HCT116 (cell line): ENCODE data around the gene TMEM198. TPM values are rescaled to one million over a fixed set of nuclear protein-coding genes. Genes with fewer than 3 reads are reported as not detected.

ENCODE experiments used
- ATAC-seq: fragments of 200-7000 bp; cut with Tn5 transposase; 2 replicates; pipeline ENCODE4 v1.9.1; 2020; ENCODE audit warnings: mild to moderate bottlenecking, moderate library complexity
- BruUV-seq: library from RNA; stranded (reverse); fragments of 400-500 nt; replicated peaks from 2 replicates; lab custom pipeline; 2021; lab: Mats Ljungman, UMichigan
- CTCF ChIA-PET: fragments of 300-600 bp; sonication (Branson Sonifier 250); formaldehyde crosslinking; loops from one replicate; lab custom pipeline; 2021; ENCODE audit warnings: antibody characterized with exemption; lab: Charles Lee
- POLR2A ChIA-PET: fragments of 300-600, 350-600 bp; sonication (Branson Sonifier 250); formaldehyde crosslinking; loops from one replicate; lab custom pipeline; 2021; ENCODE audit warnings: antibody characterized with exemption; lab: Charles Lee
- RAD21 ChIA-PET, 2 experiments: fragments of 300-600 bp; sonication (Branson Sonifier 250); formaldehyde crosslinking; loops; one replicate each; lab custom pipeline; 2023; ENCODE audit warnings: low total read pairs in 2 of 2; ENCODE audit not compliant: uncharacterized antibody in 2 of 2, unreplicated experiment in 2 of 2, low non-redundant PET in 1 of 2; lab: Charles Lee
- DNase-seq: peaks from one replicate; pipeline ENCODE4 v3.0.0-alpha.2; 2010; ENCODE audit warnings: low read depth, low spot score
- H2AFZ ChIP-seq: fragments of 200-600 bp; shearing (Covaris generic), sonication (generic); 2 replicates; pipeline ENCODE4 v1.6.1; 2017; ENCODE audit warnings: low read depth, mixed run types, mixed read lengths, antibody characterized with exemption, low read length; ENCODE audit not compliant: poor library complexity, severe bottlenecking
- H3K27ac ChIP-seq: 2 replicates; pipeline ENCODE4 v1.5.1; 2012; ENCODE audit warnings: low read depth, low read length
- H3K27me3 ChIP-seq: fragments of 200-600 bp; sonication (generic); 2 replicates; pipeline ENCODE4 v1.6.1; 2016; ENCODE audit warnings: mixed run types, low read length, mixed read lengths; ENCODE audit not compliant: insufficient read depth
- H3K36me3 ChIP-seq, 2 experiments: fragments of 200-500 bp in 1 of 2; fragments of 200-600 bp in 1 of 2; sonication (Bioruptor generic) in 1 of 2; sonication (generic) in 1 of 2; 2 replicates each; pipeline versions ENCODE4 v1.5.1 to v1.6.1; 2014 to 2016; ENCODE audit warnings: low read length in 2 of 2, inconsistent platforms in 1 of 2, mixed read lengths in 1 of 2, mixed run types in 1 of 2; ENCODE audit not compliant: insufficient read depth in 2 of 2, control insufficient read depth in 1 of 2
- H3K4me1 ChIP-seq, 2 experiments: fragments of 200-600 bp in 1 of 2; sonication (generic) in 1 of 2; 2 replicates each; pipeline versions ENCODE4 v1.5.1 to v1.6.1; 2012 to 2017; ENCODE audit warnings: low read length in 2 of 2, inconsistent platforms in 1 of 2, mild to moderate bottlenecking in 1 of 2, mixed read lengths in 1 of 2, mixed run types in 1 of 2, moderate library complexity in 1 of 2; ENCODE audit not compliant: insufficient read depth in 2 of 2, control insufficient read depth in 1 of 2
- H3K4me2 ChIP-seq: fragments of 200-600 bp; sonication (generic); 2 replicates; pipeline ENCODE4 v1.6.1; 2017; ENCODE audit warnings: mixed run types, low read length, mixed read lengths
- H3K4me3 ChIP-seq, 2 experiments: fragments of 200-600 bp in 1 of 2; sonication (generic) in 1 of 2; replicated peaks in 1 of 2; 2 replicates each; pipeline ENCODE4 v1.5.1; 2011 to 2016; ENCODE audit warnings: low read length in 2 of 2, control low read depth in 1 of 2, low read depth in 1 of 2, mild to moderate bottlenecking in 1 of 2, mixed read lengths in 1 of 2, mixed run types in 1 of 2
- H3K79me2 ChIP-seq: fragments of 200-600 bp; sonication (generic); 2 replicates; pipeline ENCODE4 v1.6.1; 2017; ENCODE audit warnings: mild to moderate bottlenecking, mixed run types, low read length, moderate library complexity, mixed read lengths; ENCODE audit not compliant: insufficient read depth
- H3K9ac ChIP-seq: fragments of 200-600 bp; sonication (generic); 2 replicates; pipeline ENCODE4 v1.6.1; 2016; ENCODE audit warnings: low read length, mixed read lengths
- H3K9me2 ChIP-seq: fragments of 200-600 bp; sonication (generic), shearing (Covaris generic); 2 replicates; pipeline ENCODE4 v1.6.1; 2017; ENCODE audit warnings: mixed run types, mild to moderate bottlenecking, moderate library complexity; ENCODE audit not compliant: insufficient read depth
- H3K9me3 ChIP-seq, 2 experiments: fragments of 200-500 bp in 1 of 2; fragments of 200-600 bp in 1 of 2; sonication (Bioruptor generic) in 1 of 2; sonication (generic) in 1 of 2; 2 replicates each; pipeline ENCODE4 v1.6.1; 2014 to 2017; ENCODE audit warnings: low read length in 2 of 2, mixed read lengths in 2 of 2, inconsistent platforms in 1 of 2, low read depth in 1 of 2, mild to moderate bottlenecking in 1 of 2, mixed run types in 1 of 2, moderate library complexity in 1 of 2; ENCODE audit not compliant: control insufficient read depth in 1 of 2, insufficient read depth in 1 of 2
- H4K20me1 ChIP-seq: fragments of 200-600 bp; sonication (generic), shearing (Covaris generic); 2 replicates; pipeline ENCODE4 v1.6.1; 2017; ENCODE audit warnings: mixed run types, mild to moderate bottlenecking, moderate library complexity; ENCODE audit not compliant: insufficient read depth
- ATF3 ChIP-seq: IDR thresholded peaks from 2 replicates; pipeline ENCODE4 v1.6.1; 2012
- SP1 ChIP-seq: IDR thresholded peaks from 2 replicates; pipeline ENCODE4 v1.6.1; 2012; ENCODE audit warnings: low read depth
- ZBTB33 ChIP-seq: IDR thresholded peaks from 2 replicates; pipeline ENCODE4 v1.6.1; 2011; ENCODE audit warnings: mild to moderate bottlenecking, low read length, moderate library complexity; ENCODE audit not compliant: insufficient replicate concordance; ENCODE audit errors: extremely low read depth
- intact Hi-C: fragments of 100-400 bp; cut with micrococcal nuclease; formaldehyde crosslinking; loops from 2 replicates; pipeline ENCODE4 v1.10.0; 2022
- total RNA-seq: library from RNA; stranded (reverse); gene quantifications from one replicate; pipeline ENCODE4 v1.2.1, GENCODE V29; 2021; ENCODE audit not compliant: unreplicated experiment

TMEM198 gene
- total RNA-seq, 1 experiment from 2014 or later: 2.1 TPM

- H3K9me2 ChIP-seq: no peaks in the 10 kb centered on the region
- H3K9me3 ChIP-seq: no peaks in the 10 kb centered on the region
- ChIA-PET POLR2A (no interaction called here), RAD21 (no interaction called here), CTCF (no interaction called here)
- ATAC-seq: no peak
- DNase-seq: no peak
- H3K4me1 ChIP-seq: peaks cover 0 to 4% of the 10 kb centered on the region in 2 experiments; a peak in 1 of 4 replicates
- no peak overlapping the region for H3K9ac ChIP-seq
- no peak overlapping the region for H3K4me3 ChIP-seq
- no TSS peak for BruUV-seq
- H3K27ac ChIP-seq: no peak overlapping the region
- H3K79me2 ChIP-seq: no peaks in the 10 kb centered on the region
- no peak overlapping the region for H3K4me2 ChIP-seq
- TF ChIP-seq ZBTB33 (no peak), ATF3 (no peak), SP1 (no peak)
- TF ChIP-seq, all 23 proteins: peak for 0
- H4K20me1 ChIP-seq: no peaks in the 10 kb centered on the region
- H3K27me3 ChIP-seq: no peaks in the 10 kb centered on the region
- intact Hi-C loops: no loop called here
- no peaks in the 10 kb centered on the region for H3K36me3 ChIP-seq
- no peak overlapping the region for H2AFZ ChIP-seq
Observed at GRCh38 chr2:219563271-219563928, 19.6 kb downstream of the TMEM198 start.
